CD4-positive, alpha-beta T cell treated with Interleukin-4 for 4 hours (primary cell): Measurements from ENCODE around the gene ELP2.

Experiments
- DNase-seq: peaks from one replicate; pipeline ENCODE4 v3.0.0-alpha.2; 2020

Gene ELP2

DNA sequence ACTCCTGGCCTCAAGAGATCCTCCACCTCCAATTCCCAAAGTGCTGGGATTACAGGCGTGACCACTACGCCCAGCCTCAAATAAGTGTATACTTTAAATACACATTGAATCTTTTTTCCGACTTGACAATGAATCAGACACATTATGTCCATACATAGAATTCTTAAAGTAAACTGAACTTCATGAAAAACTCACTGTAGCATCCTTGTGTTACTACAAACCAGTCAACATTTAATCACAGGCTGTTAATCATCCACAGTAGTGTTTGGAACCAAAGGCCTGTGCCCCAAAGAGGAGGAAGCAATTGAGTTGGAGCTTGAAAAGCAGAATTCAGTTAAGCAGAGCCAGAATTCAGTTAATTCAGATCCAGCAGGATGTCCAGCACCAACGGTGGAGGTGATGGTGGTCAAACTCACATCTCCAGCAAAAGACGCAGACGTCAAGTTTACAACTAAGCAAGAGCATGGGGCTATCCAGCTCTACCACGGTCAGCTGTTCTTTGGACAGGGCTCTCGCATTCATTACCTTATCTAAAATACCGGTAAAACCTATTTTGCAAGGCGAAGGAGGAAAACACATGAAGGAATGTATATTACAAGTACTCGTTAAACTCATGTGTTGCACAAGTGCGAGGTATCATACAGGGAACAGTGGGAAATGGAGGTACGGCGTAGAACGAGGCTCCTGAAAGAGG is 1.7 kb upstream of the ELP2 start:
- no peak for DNase-seq

DNA sequence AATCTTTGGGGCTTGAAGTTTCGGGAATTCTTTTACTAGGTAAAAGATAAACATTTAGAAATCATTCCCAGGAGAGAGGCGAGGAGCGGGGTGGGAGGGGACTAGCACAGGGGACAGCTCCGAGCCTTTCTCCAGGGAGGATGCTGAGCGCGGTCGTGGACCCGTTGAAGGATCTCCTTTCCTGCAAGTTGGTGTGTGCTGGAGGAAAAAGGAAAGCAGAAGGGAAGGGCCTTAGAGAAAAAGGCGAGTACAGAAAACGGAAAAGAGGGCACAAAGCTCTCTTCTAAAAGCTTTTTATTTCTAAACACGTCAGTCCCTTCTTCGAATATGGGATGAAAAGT is 1.2 kb upstream of the ELP2 start:
- DNase-seq = no peak

DNA sequence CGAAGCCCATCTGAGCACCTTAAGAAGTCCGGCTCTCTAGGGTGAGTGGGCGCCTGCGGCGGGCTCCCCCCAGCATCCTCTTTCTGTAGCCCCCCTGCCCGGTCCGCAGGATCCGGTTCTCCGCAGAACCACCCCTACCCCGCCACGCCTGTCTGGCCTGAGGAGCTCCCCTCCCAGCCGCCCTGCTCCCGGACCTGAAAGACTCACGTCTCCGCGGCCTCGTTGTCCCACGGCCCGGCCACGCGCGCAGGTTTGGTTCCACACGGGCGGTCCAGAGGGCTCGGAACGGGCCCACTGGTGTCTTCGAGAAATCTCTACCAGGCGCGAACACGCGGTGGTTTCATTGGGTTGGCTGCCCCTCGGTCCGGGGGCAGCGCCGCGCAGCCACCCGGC is 796 bp upstream of the ELP2 start:
- no peak for DNase-seq

DNA sequence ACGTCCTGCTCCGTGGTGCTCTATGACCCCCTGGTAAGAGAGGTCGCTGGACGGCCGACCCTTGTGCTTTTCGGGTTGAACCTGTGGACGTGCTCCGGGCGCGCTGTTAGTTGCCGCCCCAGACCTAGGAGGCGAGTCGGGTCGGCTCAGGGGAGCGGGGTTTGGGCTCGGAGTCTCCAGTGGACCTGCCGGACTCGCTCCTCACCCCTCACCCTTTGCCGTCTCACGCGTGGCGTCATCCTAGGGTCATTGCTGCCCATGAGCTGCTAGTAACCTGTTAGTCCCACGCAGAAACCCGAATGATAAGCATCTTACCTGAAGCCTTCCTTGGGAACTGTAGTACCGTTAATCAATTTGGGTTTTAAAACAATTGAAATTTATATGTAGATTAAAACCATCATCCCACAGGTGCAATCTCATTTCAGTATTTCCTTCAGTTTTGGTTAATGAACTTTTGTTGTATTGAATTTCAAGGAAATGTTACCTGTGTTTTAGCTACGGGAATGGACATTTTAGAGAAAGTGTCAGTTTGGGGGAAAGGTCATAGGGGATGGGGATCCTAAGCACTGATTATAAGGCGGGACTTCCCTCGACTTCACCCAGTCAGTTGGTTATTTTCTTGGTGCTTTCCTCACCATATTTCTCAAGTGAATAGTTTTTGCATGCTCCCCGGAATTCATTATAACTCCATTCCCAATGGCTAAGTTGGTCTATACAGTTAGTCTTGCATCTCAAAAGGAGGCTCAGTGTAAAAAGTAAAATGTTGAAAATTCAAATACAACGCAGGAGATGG is 536 bp downstream of the ELP2 start:
- DNase-seq = no peak

DNA sequence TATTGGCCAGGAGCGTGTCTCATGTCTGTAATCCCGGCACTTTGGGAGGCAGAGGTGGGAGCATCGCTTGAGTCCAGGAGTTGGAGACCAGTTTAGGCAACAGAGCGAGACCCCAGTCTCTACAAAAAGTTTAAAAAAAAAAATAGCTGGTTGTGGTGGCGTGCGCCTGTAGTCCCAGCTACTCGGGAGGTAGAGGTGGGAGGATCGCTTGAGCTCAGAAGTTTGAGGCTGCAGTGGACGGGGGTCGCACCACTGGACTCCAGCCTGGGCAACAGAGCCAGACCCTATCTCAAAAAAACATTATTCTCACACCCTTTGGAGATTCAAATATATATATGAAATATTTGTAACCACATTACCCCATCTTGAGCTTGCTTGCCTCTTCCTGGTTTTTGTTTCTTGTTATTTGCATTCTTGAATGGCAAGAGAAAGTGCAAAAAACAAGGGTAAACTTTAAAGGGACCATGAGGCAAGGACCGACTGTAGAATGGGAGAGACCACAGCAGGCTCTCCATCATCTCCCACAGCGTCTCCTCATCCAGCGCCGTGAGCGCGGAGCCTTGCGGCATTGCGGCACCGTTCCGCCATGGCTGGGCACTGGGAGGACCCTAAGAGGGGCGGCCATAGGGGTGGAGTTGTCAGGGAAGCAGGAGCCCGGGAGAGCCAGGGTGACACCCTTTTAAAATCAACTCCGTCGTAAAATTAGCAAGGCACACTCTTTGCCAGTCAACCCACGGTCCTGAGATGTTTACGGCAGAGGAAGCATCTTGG is 1.4 kb downstream of the ELP2 start:
- DNase-seq = no peak

DNA sequence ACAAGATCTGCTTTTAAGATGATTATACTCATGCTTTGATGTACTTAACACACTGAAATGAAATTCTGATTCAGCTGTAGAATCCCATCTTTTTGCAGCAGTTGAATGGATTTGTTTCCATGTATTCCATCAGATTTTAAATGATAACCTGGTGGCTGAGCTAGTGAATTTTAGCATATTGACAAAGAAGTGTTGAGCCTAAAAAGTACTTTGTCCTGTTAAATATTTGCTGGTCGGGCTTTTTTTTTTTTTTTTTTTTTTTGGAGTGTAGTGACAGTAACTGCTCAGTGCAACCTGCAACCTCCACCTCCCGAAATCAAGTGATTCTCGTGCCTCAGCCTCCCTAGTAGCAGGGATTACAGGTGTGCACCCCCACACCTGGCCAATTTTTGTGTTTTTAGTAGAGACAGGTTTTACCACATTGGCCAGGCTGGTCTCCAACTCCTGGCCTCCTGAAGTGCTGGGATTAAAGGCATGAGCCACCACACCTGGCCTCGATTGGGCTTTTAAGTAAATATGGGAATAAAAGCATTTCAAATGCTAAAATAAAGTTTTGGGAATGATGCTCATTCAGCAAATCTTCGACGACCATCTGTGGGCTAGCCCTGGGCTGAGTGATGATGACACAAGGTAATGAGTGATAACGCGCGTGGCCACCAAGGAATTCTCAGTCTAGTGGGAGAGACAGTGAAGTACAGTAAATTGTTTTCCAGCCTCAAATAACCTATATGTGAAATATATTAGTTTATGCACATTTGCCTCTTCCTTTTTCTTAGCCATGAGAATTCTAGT is 2.2 kb downstream of the ELP2 start:
- no peak for DNase-seq

DNA sequence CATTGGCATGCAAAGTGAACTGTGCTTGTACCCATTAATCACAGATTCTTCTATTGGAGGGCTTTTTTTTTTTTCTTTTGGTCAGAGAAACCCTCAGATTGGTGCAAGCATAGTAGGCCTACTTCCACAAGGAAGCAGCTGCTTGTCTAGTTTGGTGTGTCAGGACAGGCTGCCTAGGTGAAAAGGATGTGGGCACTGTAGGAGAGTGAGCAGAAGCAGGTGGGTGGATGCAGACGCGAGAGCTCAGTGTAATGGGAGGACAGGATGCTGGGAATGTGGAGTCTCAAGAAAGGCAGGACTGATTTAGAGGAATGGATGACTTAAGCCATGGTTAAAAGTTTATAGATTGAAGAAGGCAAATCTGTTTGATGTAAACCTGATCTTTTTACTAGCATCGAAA is 3.1 kb downstream of the ELP2 start:
- no peak for DNase-seq

DNA sequence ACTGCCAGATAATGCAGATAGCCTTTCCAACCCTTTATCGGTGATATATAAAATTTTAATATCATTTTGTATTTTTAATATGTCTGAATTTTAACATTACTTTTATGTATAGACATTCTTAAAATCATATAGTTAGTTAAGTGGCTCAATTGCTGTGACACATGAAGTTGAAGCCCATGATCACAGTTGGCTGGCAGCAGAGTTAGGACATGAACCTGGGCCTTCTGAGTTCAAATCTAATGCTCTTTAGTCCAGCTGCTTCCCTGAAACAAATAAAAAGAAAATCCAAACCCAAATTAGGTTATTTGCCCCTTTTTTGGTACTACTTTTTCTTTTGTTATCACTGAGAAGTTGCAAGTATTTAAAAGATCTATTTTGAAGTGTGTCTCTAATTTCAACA is 5.6 kb downstream of the ELP2 start:
- no peak for DNase-seq

DNA sequence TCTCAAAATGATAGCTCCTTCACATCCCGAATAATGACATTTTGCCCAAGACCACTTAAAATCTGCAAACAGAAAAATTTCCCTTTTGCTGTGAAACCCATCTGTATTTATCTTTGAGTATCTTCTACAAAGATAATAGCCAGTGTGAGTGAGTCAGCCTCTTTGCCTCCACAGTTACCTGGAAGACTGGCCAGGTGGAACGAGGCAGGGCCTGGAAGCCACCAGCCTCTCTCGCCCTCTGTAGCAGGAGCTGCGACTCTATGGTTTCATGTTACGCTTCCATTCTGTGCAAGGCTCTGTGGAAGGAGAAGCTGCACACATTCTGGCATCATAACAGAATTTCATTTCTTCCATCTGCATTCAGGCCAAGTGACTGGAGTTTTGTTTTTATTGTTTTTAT is 9.5 kb downstream of the ELP2 start:
- no peak for DNase-seq

DNA sequence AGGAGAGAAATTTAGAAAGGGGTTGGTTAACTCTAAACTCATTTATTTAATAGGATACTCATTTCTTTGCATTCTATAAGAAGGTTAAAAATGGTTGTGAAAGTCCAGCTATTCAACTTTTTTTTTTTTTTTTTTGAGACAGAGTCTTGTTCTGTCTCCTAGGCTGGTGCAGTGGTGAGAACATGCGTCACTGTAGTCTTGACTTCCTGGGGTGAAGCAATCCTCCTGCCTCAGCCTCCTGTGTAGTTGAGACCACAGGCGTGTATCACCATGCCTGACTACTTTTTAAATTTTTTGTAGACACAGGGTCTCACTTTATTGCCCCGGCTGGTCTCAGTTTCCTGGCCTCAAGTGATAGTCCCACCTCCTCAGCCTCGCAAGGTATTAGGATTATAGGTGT is 11.9 kb downstream of the ELP2 start:
- no peak for DNase-seq

DNA sequence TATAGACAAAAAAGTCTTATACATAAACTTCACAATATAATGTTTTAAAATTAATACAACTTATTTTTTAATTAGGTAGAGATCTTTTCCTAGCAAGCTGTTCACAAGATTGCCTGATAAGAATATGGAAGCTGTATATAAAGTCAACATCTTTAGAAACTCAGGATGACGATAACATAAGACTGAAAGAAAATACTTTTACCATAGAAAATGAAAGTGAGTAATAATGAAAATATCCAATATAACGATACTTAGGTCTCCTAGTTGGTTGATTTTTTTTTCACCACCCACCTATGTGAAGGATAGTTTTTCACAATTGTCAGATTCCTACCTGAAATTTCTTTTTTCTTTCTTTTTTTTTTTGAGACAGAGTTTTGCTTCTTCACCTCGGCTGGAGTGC is 13.1 kb downstream of the ELP2 start:
- DNase-seq = no peak

DNA sequence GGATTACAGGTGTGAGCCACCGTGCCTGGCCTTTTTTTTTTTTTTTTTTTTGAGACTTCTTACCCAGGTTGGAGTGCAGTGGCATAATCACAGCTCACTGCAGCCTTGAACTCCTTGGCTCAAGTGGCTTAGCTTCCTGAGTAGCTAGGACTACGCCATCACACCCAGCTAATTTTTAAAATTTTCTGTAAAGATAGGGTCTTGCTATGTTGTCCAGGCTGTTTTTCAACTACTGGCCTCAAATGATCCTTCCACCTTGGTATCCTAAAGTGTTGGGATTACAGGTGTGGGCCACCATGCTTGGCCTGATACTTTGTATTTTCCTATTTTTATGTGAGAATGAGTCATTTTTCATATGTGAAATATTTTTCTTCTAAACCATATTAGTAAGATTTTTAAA is 13.7 kb downstream of the ELP2 start:
- no peak for DNase-seq

DNA sequence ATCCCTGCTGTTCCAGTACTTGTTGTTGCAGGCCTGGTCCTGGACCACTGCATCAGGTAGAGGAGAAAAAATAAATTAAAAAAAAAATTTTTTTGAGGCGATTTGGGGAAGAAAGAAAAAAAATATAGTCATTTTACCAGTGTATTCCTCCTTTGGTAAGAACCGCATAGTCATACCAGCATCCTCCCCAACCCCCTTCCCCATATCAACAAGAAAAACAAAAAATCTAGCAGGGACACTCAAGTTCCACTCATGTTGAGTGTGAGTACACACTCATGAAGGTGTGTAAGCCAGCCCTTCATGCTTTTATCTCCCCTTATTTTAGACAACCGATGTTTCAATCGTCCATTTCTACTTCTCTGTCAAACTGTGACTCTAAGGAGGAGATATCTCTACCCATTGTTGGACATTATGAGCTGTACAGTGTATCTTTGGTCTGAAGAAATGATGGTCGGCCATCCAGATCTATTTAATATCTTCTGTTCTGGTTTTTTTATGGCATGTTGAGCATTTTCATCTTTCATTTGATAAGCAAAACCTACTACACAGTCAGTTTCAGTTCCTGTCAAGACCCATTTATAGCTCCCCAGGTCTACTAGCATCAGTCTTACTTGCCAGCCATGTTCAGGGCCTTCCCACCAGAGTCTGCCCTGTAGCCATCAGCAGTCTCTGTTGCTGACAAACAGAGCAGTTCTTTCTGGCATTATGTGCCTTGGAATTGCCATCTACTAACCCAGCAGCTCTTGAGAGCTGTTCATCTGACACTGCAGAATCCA is 20.0 kb downstream of the ELP2 start:
- no peak for DNase-seq

DNA sequence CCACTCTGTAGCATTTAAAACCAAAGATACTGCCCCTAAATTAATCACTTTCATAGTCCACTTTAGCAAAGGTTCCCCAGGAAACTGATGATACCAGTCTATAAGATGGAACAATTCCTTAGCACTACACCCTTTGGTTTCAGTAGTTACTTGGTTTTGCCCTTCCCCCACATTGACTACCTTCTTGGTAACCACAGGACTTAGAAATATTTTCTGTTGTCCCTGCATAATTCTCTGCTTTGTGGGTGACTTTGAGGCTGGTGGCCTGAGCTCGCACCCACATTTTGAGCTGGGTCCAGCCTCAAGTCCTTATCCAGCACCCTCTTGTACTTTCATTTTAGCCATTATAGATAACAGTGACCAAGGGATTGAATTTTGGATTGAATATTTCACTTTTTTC is 23.1 kb downstream of the ELP2 start:
- DNase-seq = no peak

DNA sequence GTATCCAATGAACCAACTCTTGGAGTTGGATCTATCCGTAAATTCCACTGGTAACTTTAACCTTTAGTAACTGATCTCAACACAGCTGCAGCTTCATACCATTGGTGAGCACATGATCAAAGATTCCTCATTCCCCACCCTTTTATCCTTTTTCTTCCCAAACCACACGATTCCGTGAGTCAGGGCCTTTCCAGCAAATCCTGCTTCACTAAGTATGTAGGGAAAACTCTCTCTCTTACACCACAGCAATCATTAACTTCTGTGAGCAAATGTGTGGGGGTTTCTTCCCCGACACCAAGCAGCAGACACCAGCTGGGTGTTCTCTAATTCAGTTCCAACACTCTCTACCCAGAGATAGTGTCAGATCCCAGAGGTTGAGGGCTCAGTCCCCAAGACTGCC is 23.5 kb downstream of the ELP2 start:
- DNase-seq = no peak

DNA sequence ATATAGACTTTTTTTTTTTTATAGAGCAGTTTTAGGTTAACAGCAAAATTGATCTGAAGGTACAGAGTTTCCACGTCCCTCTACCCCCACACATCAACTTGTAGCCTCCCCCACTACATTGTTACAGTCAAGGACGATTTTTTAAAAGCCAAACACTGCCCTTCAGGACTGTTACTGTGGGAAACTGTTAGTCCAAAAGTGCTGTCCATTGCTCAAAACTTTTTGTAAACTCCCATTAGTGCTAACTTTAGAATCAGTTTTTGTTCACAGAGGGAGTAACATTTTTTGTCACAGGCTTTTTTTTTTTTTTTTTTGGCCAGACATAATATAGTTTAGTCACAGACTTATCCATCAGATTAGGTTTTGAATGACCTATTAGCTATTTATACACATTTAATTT is 24.1 kb downstream of the ELP2 start:
- DNase-seq = no peak

DNA sequence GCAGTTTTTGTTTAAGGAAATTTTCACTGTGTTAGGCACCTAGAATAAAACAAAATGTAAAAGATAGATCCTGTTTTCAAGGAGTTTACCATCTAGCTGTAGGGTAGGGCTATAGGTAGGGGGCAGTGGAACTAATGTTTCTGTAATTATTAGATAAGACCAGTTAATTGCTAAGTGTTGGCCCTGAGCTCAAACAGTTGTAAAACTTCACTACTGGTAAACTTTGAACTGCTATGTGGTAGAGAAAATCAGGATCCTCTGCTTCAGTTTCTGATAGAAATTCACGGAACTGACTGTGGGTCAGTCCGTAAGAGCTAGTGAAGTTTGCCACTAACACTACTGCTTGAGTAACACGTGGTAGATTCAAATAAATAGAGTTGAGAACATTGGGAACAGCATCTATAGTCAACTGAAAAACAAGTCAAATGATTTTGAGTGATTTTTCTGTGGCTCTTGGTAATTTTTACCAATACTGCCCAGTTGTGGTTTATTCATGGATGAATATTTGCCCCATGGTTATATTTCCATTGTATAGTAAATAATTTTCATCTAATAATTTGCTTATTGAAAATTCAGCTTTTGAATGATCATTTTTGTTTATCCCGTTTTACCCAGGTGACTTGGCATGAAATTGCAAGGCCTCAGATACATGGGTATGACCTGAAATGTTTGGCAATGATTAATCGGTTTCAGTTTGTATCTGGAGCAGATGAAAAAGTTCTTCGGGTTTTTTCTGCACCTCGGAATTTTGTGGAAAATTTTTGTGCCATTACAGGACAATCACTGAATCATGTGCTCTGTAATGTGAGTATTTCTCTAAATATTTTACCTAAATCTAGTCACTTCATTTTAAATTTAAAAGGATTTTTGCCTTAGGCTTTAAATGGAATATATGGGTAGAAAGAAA is 26.4 kb downstream of the ELP2 start:
- no peak for DNase-seq

DNA sequence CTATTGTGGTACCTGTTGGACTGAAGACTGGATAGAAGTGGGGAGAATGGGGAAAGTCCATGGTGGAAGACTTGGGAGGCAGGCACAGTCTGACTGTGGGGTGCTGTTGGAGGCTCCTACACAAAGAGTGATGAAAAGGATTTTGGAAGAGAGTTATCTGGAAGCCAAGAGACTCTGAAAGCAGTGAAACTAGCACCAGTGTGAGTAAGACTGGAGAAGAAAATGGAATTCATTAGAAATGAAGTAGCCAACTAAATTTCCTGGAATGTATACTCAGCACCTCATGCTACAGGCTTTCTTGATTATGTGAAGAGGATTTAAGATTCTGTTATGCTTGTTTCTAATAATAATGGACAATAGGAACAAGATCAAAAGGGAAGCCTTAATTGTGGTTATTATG is 27.7 kb downstream of the ELP2 start:
- no peak for DNase-seq

DNA sequence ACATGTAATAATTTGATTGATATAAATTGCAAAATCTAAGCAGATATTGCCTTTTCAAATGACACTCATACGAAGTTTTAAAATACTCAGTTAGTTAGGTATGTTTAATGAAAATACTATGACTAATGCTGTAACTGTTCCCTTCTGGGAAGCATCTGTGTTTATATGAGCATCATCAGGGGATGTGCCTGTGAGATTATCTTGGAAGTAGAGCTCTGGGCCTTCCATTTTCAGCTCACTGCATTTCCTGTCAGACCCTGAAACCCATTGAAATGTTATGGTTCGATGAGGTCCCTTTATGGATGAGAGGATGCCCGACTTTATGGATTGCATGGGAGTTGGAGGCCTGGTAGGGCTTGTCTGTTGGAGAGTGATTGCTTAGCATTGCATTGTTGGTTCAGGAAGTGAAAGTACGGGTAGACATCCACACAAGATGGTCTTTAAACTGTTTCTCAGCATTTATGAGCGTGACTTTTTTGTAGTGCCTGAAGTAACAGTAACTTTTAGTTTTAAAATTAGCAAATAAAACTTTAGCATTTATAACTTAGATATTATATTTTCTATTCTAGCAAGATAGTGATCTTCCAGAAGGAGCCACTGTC is 28.7 kb downstream of the ELP2 start:
- no peak for DNase-seq

DNA sequence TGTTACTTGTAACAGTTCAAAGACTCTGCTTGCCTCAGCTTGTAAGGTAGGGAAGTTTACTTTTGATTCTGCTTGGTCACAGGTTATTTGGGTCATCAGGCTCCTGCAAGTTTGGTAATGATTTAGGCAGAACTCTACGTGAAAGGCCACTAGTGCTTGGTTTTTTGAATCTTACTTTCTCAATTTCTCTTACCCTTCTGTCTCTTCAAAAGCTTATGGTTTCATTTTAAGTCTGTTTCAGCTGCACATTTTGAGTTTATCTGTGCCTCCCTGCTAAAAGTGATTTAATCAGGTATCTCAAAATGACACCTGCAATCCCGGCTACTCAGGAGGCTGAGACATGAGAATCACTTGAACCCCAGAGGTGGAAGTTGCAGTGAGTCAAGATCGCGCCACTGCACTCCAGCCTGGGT is 31.3 kb downstream of the ELP2 start:
- no peak for DNase-seq

DNA sequence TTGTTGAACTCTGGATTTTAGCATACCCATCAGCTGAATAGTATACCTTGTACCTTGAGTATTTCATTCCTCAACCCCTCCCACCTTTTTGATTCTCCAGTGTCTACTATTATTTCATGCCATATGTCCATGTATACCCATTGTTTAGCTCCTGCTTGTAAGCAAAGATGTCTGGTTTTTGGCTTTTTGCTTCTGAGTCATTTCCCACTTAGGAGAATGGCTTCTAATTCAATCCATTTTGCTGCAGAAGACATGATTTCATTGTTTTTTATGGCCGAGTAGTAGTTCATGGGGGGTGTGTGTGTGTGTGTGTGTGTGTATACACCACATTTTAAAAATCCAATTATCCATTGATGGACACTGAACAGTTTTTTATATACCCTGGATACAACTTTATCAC is 33.3 kb downstream of the ELP2 start:
- no peak for DNase-seq
